ENCODE data around the gene CST2.
"Not testable (repeated sequence)": the region's sequence is repeated elsewhere in the genome, so short reads cannot be mapped to it uniquely, and the experiment has no call there.

The CST2 gene

DNA sequence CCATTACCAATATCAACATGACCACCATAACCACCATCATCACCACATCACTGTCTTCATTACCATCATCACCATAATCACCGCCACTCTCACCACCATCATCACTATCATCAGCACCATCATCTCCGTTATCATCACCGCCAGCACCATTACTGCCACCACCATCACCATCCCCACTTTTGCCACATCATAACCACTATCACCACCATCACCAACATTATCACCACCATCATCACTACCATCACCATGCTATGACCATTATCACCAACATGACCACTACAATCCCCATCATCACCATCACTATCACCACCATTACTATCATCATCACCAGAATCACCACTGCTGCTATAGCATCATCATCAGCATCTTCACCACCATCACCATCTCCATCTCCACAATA lies 25.7 kb downstream of the CST2 start:
- DNase-seq: no peak

DNA sequence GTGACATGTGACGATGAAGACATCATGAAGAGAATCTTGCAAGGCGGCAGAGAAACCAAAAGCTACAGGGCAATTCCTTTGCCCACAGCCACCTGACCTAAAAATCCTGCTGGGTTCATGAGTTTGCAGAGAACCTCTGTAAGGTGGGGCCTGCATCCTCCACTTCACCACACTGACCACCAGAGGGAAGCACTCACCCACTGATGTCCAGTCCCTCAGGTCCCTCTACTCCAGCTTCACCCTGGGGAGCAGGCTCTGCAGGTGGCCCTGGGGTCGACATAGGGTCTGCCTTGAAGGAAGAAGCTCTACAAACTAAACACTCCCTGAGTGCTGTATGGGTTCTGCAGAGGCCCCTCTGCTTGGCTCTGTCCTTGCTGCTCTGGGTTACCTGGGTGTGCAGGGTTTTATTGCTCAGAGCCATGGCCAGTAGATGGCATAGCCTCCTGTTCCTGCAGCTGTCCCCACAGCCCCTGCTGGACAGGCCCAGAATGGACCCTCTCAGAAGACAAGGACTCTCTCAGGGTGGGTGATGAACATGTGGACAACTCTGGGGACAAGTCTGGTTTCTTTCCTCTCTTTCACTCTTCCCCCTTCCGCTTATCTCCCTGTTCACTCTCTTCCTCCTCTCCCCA lies 27.2 kb downstream of the CST2 start:
- peak in 1 of 2 donors; percentile 3 for DNase-seq

DNA sequence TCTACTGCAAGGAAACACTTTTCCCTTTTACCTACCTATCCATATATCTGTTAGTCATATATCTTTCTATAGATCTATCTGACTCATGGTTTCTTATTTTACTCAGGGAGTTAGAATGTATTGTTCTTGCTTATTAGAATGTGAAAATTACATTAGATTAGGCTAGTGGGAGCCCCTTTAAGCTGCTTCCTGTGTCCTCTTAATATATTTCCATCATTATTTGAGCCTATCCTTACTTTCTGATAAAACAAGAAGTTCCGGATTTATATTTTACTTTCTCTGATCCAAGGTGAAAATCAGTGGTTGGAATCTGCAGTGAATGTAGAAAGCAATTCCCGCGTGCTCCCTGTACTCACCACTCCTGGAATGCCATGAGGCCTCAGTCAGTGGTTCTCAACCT lies 31.0 kb downstream of the CST2 start:
- no peak for DNase-seq

DNA sequence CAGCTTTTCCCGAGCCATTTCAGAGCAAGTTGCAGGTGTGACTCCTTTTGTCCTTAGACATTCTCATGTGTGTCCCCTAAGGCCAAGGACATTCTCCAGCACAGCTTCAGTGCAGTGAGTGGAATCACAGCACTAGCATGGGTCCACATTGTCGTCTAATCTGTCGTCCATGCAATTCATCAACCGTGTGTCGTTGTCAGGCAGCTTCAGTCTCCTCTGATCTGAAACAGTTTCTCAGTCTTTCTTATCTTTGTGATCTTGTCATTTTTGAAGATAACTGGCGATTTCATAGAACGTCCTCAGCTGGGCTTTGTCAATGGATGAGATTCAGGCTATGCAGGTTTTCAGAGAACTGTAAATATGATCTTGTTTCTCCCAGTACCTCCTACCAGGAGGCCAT lies 31.7 kb downstream of the CST2 start:
- DNase-seq: no peak

DNA sequence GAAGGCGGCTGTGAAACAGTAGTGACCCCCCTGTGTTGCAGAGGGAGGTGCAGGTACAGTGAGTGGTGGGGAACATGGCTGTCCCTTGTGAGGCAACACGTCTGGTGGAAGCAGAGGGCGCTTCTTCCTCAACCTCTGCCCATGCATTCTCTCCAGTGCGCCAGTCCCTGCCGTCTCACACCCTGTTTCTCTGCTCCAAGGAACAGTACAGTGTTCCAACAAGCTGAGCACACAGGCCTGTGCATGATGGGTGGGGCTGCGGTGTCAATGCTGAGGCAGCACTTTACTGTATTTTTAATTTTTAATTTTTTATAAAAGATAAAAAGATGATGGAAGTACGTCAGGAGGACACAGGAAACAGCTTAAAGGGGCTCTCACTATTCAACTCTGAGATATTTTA lies 32.5 kb downstream of the CST2 start:
- no peak for DNase-seq

DNA sequence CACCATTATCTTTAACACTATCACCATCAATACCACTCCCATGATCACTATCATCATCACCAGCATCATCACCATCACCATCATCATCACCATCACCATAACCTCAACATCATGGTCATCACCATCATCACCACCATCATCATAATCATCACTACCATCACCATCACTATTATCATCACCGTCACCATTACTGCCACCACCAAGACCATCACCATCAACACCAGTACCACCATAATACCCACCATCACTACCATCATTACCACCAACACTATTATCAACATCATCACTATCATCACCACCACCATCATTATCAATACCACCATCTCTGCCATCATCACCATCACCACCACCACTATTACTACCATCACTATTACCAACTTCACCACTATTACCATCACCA lies 43.1 kb downstream of the CST2 start:
- no peak for DNase-seq

DNA sequence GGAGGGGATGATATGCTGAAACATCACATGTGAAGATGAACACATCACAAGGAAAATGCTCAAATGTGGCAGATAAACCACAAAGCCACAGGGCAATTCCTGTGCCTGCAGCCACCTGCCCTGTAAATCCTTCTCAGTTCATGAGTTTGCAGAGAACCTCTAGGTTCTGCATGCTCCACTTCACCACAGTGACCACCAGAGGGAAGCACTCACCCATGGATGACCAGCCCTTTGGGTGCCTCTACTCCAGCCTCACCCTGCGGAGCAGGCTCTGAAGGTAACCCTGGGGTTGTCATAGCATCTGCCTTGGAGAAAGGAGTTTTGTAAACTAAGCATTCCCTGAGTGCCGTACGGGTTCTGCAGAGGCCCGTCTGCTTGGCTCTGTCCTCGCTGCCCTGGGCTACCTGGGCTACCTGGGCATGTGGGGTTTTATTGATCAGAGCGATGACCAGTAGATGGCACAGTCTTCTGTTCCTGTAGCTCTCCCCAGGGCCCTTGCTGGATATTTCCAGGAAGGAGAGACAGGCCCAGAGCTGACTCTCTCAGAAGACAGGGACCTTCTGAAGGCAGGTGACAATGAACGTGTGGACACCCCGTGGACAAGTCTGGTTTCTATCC lies 44.1 kb downstream of the CST2 start:
- DNase-seq: no peak

DNA sequence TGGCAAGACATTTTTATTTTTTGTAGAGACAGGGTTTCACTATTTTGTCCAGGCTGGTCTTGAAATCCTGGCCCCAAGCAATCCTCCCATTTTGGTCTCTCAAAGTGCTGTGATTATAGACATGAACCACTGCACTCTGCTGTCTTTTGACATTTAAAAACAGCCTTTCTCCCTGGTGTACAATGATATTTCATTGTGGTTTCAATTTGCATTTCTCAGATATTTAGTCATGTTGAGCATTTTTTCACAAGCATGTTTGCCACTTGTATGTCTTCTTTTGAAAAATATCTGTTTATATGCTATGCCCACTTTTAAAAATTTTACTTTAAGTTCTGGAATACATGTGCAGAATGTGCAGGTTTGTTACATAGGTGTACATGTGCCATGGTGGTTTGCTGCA lies 47.9 kb downstream of the CST2 start:
- DNase-seq: not testable (repeated sequence)

DNA sequence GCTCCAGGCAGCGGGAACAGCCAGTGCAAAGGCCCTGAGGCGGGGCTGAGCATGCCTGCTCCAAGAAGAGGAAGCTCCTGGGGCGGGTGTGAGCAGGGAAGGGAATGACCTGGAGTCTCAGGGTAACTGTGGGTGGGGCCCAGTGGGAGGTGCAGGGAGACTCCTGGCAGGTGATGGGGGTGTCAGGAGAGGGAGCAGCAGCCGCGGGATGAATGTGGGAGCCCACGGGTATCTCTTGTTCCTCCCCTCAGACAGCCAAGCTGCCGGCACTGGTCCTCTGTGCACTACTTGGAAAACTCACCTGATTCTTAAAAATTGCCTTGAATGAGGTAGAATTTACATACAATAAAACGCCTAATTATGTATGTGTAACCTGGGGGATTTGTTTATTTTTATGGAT lies 49.1 kb downstream of the CST2 start:
- DNase-seq: not testable (repeated sequence)

DNA sequence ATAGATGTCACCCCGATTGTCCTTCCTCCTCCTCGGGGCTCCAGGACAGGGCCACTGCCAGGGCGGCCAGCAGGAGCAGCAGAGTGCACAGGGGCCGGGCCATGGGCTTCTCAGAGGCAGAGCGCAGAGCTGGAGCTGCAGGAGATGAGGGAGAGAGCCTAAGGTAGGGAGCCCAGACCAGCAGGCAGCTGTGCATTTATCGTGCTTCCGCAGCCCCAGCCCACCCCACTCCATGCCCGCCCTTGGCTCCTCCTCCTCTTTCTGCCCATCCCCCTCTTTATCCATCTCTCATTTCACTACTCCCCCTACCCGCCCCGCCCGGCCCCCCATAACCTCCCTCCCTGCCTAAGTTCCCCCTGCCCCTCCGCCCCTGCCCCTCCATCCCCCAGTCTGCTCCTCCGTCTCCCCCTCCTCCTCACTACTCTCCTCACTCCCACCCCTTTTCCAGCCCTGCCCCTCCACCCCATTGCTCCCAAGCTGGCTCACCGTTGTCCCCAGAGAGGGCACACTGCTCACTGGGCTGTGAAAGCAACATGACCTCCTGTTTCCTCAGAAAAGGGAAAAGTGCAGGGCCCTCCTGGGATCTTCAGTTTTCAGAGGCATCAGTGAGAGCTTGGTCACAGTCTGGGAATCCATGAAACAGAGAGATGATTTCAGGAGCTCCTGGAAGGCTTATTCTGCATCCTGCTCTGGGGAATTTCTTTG lies 50.3 kb downstream of the CST2 start:
- DNase-seq: no peak

DNA sequence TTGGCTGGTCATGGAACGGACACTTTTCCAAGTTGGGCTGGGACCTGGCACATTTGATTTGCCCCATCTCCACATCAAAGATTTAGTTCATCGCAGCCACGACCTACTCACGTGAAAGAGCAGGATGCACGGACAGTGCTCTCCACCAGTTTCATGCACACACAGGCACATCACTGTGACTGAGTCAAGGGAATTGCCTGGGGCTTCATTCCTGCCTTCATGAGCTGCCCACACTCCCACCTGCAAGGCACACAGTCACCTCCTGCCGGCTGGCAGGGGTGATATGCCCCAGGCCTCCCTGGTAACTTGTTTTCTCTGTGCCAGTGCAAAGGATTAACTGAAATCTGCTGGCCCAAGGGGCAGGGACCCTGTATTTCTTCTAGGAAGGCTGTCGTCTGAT lies 52.4 kb downstream of the CST2 start:
- no peak for DNase-seq
